Dendritic cell treated with granulocyte-macrophage colony-stimulating factor and Interleukin-4, amounts not matched to agents 40 ng/mL and 50 ng/mL, for 4 days (primary cell): ENCODE results near the gene ZNF311.
A peak's percentile ranks its signal among the peaks of the same experiment; 100 is the strongest.
"Not testable (repeated sequence)": the region's sequence is repeated elsewhere in the genome, so short reads cannot be mapped to it uniquely, and the experiment has no call there.

Experiments used
- H3K27ac Mint-ChIP-seq: one replicate; pipeline ENCODE4 v1.8.0; 2022; ENCODE audit warnings: mild to moderate bottlenecking, mixed read lengths
- H3K27me3 Mint-ChIP-seq: one replicate; pipeline ENCODE4 v1.8.0; 2022; ENCODE audit warnings: mild to moderate bottlenecking, mixed read lengths
- H3K36me3 Mint-ChIP-seq: one replicate; pipeline ENCODE4 v1.8.0; 2022; ENCODE audit warnings: low read depth, mixed read lengths
- H3K4me1 Mint-ChIP-seq: one replicate; pipeline ENCODE4 v1.8.0; 2022; ENCODE audit warnings: low read depth, mixed read lengths
- H3K4me3 Mint-ChIP-seq: one replicate; pipeline ENCODE4 v1.8.0; 2022; ENCODE audit warnings: mild to moderate bottlenecking, moderate library complexity, mixed read lengths
- H3K9me3 Mint-ChIP-seq: one replicate; pipeline ENCODE4 v1.8.0; 2022; ENCODE audit warnings: mixed read lengths
- intact Hi-C: fragments of 100-400 bp; cut with micrococcal nuclease; formaldehyde crosslinking; loops from one replicate; pipeline ENCODE4 v1.15.0; 2022

Gene ZNF311

DNA sequence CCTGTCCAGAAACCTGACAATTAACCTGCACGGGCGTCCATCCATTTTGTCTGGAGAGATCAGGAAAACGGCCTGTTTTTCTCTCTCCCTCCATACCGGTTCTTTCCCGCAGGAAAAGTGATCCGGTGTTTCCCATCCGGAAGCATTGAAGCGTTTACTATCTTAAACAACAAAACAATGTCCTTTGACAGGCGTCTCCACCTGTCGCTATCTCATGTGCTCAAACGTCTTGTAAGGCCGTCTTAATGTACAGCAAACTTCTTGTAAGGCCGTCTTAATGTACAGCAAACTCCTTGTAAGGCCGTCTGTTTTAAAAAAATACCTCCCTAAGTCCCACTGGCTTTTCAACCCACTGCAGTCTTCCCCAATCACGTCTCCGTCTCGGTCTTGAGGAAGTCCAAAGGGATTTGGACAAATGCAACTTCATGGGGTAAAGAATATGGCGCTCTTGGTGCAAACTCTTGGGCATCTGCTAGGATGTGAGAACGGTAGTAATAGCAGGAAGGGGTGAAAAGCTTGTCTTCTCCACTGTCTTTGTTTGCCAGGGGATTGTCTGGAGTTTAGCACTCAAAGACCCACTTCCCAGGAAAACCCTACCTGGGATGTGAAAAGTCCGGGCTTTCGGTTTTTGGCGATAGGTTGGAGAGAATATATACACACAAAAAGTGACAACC lies 51.4 kb downstream of the ZNF311 start:
- H3K27me3 Mint-ChIP-seq: peaks cover 50% of the 10 kb centered on the region
- intact Hi-C loops: loop anchor here (10.0 kb wide), 1 partner anchor 261 kb away; no protein-coding TSS in a partner anchor
- H3K4me3 Mint-ChIP-seq: peak overlapping the region; percentile 1
- peaks cover 8% of the 10 kb centered on the region for H3K9me3 Mint-ChIP-seq
- H3K27ac Mint-ChIP-seq: no peak overlapping the region
- no peaks in the 10 kb centered on the region for H3K36me3 Mint-ChIP-seq
- H3K4me1 Mint-ChIP-seq: peaks cover 9% of the 10 kb centered on the region

DNA sequence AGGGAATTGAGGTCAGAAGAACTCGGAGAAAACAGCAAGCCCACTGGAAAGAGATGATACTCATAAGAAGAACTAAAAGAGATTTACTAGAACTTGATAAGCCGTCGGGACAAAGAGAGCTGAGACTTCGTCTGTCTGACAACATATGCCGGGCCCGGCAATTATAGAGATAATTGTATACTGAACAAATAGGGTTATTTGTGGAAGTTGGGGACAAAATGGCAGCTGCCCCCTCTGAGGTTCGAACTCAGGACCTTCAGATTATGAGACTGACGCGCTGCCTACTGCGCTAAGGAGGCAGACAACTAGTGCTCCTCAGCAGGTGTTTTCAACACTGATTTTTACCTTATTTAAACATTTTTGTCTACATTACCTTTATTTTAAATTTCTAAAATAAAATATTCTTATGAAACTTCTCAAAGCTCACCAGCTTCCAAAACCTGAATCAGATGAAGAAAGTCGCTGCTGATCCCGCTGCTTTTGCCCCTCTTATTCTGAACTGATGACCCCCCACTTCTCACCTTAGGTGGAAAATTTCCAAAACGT lies 52.0 kb downstream of the ZNF311 start:
- intact Hi-C loops: loop anchor here (10.0 kb wide), 1 partner anchor 262 kb away; no protein-coding TSS in a partner anchor
- H3K27me3 Mint-ChIP-seq: peaks cover 48% of the 10 kb centered on the region
- peaks cover 9% of the 10 kb centered on the region for H3K4me1 Mint-ChIP-seq
- no peak overlapping the region for H3K27ac Mint-ChIP-seq
- H3K4me3 Mint-ChIP-seq: peak overlapping the region; percentile 1
- H3K9me3 Mint-ChIP-seq: peaks cover 8% of the 10 kb centered on the region
- H3K36me3 Mint-ChIP-seq: no peaks in the 10 kb centered on the region

DNA sequence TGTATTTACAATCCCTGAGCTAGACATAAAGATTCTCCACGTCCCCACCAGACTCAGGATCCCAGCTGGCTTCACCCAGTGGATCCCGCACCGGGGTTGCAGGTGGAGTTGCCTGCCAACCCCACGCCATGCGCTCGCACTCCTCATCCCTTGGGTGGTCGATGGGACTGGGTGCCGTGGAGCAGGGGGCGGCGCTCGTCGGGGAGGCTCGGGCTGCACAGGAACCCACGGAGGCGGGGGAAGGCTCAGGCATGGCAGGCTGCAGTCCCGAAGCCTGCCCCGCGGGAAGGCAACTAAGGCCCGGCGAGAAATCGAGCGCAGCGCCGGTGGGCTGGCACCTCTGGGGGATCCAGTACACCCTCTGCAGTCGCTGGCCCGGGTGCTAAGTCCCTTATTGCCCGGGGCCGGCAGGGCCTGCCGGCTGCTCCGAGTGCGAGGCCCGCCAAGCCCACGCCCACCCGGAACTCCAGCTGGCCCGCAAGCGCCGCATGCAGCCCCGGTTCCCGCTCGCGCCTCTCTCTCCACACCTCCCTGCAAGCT lies 55.4 kb downstream of the ZNF311 start:
- not testable (repeated sequence) for H3K27ac Mint-ChIP-seq, H3K9me3 Mint-ChIP-seq, H3K4me3 Mint-ChIP-seq, H3K36me3 Mint-ChIP-seq
- Mint-ChIP-seq H3K4me1 (peaks cover 21% of the 10 kb centered on the region), H3K27me3 (peaks cover 29% of the 10 kb centered on the region)
- intact Hi-C loops: loop anchor here (10.0 kb wide), 1 partner anchor 265 kb away; no protein-coding TSS in a partner anchor

DNA sequence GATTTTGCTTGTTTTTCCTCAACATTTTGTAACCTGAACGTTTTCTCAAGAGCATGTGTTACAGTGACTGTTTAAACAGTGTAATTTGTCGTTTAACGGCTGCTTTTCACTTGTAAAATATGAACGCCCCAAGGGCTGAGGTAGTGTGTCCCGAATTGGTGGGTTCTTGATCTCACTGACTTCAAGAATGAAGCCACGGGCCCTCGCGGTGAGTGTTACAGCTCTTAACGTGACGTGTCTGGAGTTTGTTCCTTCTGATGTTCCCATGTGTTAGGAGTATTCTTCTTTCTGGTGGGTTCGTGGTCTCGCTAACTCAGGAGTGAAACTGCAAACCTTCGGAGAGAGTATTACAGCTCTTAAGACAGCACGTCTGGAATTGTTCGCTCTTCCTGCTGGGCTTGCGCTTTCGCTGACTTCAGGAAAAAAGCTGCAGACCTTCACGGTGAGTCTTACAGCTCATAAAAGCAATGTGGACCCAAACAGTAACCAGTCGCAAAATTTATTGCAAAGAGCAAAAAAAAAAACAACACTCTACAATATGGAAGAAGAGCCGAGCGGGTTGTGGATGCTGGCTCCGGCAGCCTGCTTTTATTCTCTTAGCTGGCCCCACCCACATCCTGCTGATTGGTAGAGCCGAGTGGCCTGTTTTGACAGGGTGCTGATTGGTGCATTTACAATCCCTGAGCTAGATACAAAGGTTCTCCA lies 56.2 kb downstream of the ZNF311 start:
- intact Hi-C loops: no loop called here
- peaks cover 21% of the 10 kb centered on the region for H3K27me3 Mint-ChIP-seq

DNA sequence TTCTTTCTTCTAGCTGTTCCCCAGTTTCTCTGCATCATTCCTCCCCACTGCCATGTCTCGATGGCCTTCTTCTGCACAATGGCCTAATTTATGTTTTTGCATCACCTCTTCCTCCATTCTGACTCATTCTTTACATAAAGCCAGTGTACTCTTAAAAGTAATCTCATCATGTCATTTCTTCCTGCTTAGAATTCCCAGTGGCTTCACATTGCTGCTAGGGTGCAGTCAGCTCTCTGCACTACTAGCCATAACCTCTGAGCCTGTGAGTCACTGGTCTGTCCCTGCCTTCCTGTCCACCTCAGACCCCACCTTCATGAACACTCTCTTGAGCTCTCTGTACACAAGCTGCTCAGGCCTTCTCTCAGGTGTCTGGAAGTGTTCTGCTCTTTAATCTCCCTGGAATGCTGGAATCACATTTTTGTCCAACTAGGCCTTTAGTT lies 57.3 kb downstream of the ZNF311 start:
- Mint-ChIP-seq H3K9me3 (peaks cover 8% of the 10 kb centered on the region), H3K27me3 (peaks cover 14% of the 10 kb centered on the region), H3K4me1 (peaks cover 30% of the 10 kb centered on the region), H3K27ac (peak overlapping the region; percentile 3), H3K4me3 (no peak overlapping the region), H3K36me3 (no peaks in the 10 kb centered on the region)
- intact Hi-C loops: no loop called here

More for the DNA sequence above, 56.2 kb downstream of the ZNF311 start:
- H3K4me3 Mint-ChIP-seq: no peak overlapping the region
- peaks cover 26% of the 10 kb centered on the region for H3K4me1 Mint-ChIP-seq
- no peaks in the 10 kb centered on the region for H3K36me3 Mint-ChIP-seq
- H3K9me3 Mint-ChIP-seq: peaks cover 8% of the 10 kb centered on the region
- H3K27ac Mint-ChIP-seq: no peak overlapping the region

DNA sequence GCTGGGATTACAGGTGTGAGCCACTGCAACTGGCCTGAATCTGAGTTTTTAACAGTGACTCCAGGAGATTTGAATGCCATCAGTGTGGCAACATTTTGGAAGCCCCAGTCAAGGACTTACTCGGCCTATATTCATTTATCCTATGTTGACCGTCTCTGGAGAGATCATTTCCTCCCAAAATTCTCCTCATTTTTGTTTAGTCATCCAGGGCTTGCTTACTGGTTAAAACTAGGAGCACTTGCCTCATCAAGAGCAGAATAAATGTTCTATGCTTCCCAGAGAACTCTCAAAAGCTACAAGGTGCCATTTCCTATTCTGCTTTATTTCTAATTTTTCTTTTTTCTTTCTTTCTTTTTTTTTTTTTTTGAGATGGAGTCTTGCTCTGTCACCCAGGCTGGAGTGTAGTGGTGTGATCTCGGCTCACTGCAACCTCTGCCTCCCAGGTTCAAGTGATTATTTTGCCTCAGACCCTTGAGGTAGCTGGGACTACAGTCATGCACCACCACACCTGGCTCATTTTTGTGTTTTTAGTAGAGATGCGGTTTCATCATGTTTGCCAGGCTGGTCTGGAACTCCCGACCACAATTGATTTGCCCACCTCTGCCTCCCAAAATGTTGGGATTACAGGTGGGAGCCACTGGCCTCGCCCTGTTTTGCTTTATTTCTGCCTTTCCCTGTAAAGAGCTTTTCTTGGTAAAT lies 57.9 kb downstream of the ZNF311 start:
- Mint-ChIP-seq H3K9me3 (peaks cover 8% of the 10 kb centered on the region), H3K4me1 (peaks cover 32% of the 10 kb centered on the region), H3K27me3 (peaks cover 10% of the 10 kb centered on the region), H3K36me3 (no peaks in the 10 kb centered on the region), H3K4me3 (no peak overlapping the region), H3K27ac (no peak overlapping the region)
- intact Hi-C loops: no loop called here

DNA sequence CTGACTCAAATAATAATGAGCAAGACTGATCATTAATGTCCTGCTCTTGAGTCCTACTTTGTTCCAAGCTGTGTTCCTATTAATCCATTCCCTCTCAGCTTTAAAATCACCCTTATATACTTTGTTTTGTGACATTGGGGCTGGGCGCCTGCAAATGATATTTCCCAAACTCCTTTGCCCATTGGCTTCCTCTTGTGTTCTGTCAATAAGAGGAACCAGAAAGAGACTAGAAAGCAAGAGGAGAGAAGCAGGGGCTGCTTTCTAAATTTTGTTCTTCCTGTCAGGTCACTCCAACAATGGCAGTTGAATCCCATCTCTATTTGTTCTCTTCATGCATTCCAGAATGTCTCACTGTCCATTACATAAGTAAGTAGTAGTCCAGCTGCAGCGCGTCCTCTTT lies 59.8 kb downstream of the ZNF311 start:
- peak overlapping the region; percentile 86 for H3K27ac Mint-ChIP-seq
- peaks cover 8% of the 10 kb centered on the region for H3K9me3 Mint-ChIP-seq
- H3K36me3 Mint-ChIP-seq: no peaks in the 10 kb centered on the region
- no peak overlapping the region for H3K4me3 Mint-ChIP-seq
- intact Hi-C loops: no loop called here
- H3K4me1 Mint-ChIP-seq: peaks cover 50% of the 10 kb centered on the region
- H3K27me3 Mint-ChIP-seq: peaks cover 1% of the 10 kb centered on the region
